Memory B cell (primary cell): Measurements from ENCODE around the gene REEP3.

ENCODE experiments used
- ATAC-seq: fragments of 150-1000 bp; cut with Tn5 transposase; 2 replicates; pipeline ENCODE4 v1.10.0; 2021; ENCODE audit warnings: low read depth, mild to moderate bottlenecking, moderate library complexity
- DNase-seq, 2 donors: peaks; one replicate each; pipeline ENCODE4 v3.0.0; 2022; ENCODE audit warnings: low spot score in 2 of 2
- H3K27ac Mint-ChIP-seq: one replicate; pipeline ENCODE4 v1.8.0; 2022; ENCODE audit warnings: mild to moderate bottlenecking, moderate library complexity, mixed read lengths
- H3K27me3 Mint-ChIP-seq: one replicate; pipeline ENCODE4 v1.8.0; 2022; ENCODE audit warnings: mixed read lengths
- H3K36me3 Mint-ChIP-seq: one replicate; pipeline ENCODE4 v1.8.0; 2022; ENCODE audit warnings: mild to moderate bottlenecking, mixed read lengths
- H3K4me1 Mint-ChIP-seq: one replicate; pipeline ENCODE4 v1.8.0; 2022; ENCODE audit warnings: mixed read lengths
- H3K4me3 Mint-ChIP-seq: one replicate; pipeline ENCODE4 v1.8.0; 2022; ENCODE audit warnings: mild to moderate bottlenecking, moderate library complexity, mixed read lengths
- H3K9me3 Mint-ChIP-seq: one replicate; pipeline ENCODE4 v1.8.0; 2022; ENCODE audit warnings: mixed read lengths

The REEP3 gene

DNA sequence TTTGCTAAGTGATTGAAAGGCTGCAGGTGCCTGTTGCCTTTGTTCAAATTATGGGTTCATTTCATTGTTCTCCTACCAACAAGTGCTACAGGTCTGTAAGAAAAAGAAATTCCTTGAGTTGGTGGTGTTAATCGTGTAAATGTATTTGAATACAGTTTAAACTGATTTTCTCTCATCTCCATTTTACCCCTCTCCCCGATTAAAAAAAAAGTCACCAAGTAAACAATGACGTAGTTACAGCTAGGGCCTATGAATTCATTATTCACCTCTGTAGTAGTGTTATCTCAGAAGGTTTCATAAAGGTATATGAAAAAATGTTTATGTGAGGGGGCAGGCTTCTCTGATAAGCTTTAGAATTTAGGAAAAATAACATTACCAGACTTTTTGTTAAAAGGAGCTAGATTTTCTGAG, 1.1 kb downstream of the REEP3 start:
- H3K27ac Mint-ChIP-seq = peak overlapping the region; percentile 89
- ATAC-seq (no peak), DNase-seq (no peak)
- no peaks in the 10 kb centered on the region for H3K36me3 Mint-ChIP-seq
- H3K9me3 Mint-ChIP-seq = no peaks in the 10 kb centered on the region
- peaks cover 27% of the 10 kb centered on the region for H3K4me1 Mint-ChIP-seq
- peak overlapping the region; percentile 87 for H3K4me3 Mint-ChIP-seq
- H3K27me3 Mint-ChIP-seq = no peaks in the 10 kb centered on the region

DNA sequence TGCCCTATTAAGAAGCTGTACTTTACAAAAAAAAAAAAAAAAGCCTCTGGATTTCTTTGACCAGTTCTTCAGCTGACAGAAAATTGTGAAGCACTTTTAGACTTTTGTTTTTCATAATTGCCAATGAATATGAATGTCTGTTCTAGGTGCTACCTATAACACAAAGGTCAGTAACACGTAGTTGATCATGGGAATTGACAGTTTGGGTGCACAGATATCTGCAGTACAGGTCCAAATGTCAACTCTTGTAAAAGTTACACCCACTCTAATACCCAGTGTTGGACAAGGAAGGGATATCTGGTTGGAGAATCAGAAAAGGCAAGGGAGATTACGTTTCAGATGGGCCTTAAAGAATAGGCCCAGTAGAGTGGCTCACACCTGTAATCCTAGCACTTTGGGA, 1.8 kb downstream of the REEP3 start:
- H3K9me3 Mint-ChIP-seq = no peaks in the 10 kb centered on the region
- DNase-seq (no peak), ATAC-seq (no peak)
- H3K36me3 Mint-ChIP-seq = peaks cover 3% of the 10 kb centered on the region
- H3K4me3 Mint-ChIP-seq = no peak overlapping the region
- no peak overlapping the region for H3K27ac Mint-ChIP-seq
- no peaks in the 10 kb centered on the region for H3K27me3 Mint-ChIP-seq
- H3K4me1 Mint-ChIP-seq = peaks cover 27% of the 10 kb centered on the region

DNA sequence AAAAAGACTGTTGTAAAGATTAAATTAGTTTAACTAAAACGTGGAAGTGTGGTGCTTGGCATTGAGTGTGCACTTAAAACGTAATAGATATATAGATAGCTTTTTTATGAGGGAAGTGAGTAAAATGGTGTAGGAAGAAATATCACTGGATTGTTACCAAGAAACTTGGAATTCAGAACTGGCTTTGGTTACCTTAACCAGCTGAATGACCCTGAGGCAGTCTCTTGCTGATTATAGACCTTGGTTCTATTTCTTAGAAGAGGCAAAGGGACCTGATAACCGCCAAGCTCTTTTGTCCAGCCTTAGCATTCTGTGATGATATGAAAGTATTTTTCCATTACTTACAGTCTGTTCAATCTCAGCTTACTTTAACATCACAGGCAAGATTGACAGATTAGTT, 3.8 kb downstream of the REEP3 start:
- H3K27me3 Mint-ChIP-seq = no peaks in the 10 kb centered on the region
- no peak for DNase-seq
- ATAC-seq = no peak
- peaks cover 21% of the 10 kb centered on the region for H3K4me1 Mint-ChIP-seq
- H3K36me3 Mint-ChIP-seq = peaks cover 10% of the 10 kb centered on the region
- no peaks in the 10 kb centered on the region for H3K9me3 Mint-ChIP-seq
- no peak overlapping the region for H3K27ac Mint-ChIP-seq
- H3K4me3 Mint-ChIP-seq = no peak overlapping the region

DNA sequence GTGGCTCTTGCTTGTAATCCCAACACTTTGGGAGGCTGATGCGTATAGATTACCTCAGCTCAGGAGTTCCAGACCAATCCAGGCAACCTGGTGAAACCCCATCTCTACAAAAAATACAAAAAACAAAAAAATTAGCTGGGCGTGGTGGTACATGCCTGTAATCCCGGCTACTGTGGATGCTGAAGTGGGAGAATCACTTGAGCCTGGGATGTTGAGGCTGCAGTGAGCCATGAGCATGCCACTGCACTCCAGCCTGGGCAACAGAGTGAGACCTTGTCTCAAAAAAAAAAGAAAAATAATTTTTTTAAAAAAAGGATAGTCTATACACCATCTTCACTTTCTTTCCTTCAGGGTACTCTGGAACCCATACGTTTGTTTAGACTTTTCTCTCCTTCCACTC, 6.2 kb downstream of the REEP3 start:
- Mint-ChIP-seq H3K27ac (no peak overlapping the region), H3K4me3 (no peak overlapping the region), H3K27me3 (no peaks in the 10 kb centered on the region), H3K9me3 (no peaks in the 10 kb centered on the region), H3K36me3 (peaks cover 10% of the 10 kb centered on the region), H3K4me1 (peaks cover 12% of the 10 kb centered on the region)
- ATAC-seq (no peak), DNase-seq (no peak)

DNA sequence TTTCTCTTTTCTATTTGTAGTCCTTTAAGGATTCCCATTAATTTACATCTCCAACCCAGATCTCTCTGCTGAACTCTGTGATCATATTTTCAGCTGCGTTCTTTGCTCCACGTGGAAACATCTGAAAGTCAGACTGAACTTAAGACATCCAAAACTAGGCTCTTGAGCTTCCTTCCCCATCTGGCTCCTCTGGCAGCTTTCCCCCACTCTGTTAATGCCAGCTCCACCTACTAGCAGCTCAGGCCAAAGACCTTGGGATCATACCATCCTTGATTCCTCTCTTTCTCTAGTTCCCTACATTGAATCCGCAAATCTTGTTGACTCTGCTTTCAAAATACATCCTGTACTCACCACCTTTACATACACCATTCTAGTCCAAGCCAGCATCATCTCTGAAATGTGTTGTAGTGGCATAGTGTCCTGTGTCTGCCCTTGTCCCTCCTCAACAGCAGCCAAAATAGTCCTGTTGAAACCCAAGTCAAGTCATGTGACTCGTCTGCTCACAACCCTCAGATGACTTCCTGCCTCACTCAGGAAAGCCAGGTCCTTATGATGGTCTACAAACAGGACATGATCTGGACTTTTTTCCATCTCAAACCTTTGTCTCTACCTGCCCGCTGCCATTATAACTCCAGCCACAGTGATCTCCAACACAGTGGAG, 7.0 kb downstream of the REEP3 start:
- no peak overlapping the region for H3K4me3 Mint-ChIP-seq
- ATAC-seq = no peak
- H3K4me1 Mint-ChIP-seq = peaks cover 15% of the 10 kb centered on the region
- DNase-seq = no peak
- no peaks in the 10 kb centered on the region for H3K9me3 Mint-ChIP-seq
- no peak overlapping the region for H3K27ac Mint-ChIP-seq
- peaks cover 10% of the 10 kb centered on the region for H3K36me3 Mint-ChIP-seq
- no peaks in the 10 kb centered on the region for H3K27me3 Mint-ChIP-seq

DNA sequence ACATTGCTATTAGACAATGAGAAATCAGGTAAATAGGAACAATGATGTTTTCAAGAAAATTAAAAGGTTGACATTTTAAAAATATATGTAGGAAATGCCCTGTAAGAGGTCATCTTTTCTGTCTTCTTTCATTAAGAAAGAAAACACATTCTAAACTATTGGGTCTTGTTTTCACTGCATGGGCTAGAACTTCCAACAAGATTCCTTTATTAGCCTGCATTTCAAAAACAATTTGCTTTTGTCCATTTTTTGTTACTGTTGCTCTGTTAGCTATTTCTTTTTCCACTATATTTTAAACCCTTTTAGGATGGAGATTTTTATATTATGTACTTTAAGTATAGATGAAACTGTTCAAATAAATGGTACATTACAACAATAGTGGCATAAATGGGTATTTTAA, 9.2 kb downstream of the REEP3 start:
- Mint-ChIP-seq H3K27me3 (no peaks in the 10 kb centered on the region), H3K27ac (no peak overlapping the region), H3K9me3 (no peaks in the 10 kb centered on the region), H3K36me3 (peaks cover 10% of the 10 kb centered on the region), H3K4me1 (peaks cover 14% of the 10 kb centered on the region), H3K4me3 (no peak overlapping the region)
- ATAC-seq (no peak), DNase-seq (no peak)

DNA sequence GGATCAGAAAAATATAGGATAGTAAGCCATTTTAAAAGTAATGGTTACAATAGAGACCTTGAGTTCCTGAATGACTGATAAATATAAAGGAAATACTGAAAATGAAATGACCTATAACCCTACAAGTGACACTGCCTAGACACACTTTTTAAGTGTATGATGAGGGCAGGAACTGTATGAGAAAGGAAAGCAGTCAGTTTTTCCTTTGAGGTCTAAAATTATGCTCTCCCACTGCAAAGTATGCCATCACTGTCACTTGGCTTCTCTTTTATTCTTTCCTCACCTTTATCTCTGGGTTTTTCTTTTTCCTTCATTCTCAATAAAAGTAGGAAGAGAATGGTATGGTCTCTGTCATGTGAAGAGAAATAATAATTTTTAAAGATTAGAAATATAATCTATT, 13.5 kb downstream of the REEP3 start:
- Mint-ChIP-seq H3K36me3 (no peaks in the 10 kb centered on the region), H3K27me3 (no peaks in the 10 kb centered on the region), H3K27ac (no peak overlapping the region), H3K9me3 (no peaks in the 10 kb centered on the region), H3K4me1 (peaks cover 9% of the 10 kb centered on the region), H3K4me3 (no peak overlapping the region)
- no peak for ATAC-seq
- DNase-seq = no peak

DNA sequence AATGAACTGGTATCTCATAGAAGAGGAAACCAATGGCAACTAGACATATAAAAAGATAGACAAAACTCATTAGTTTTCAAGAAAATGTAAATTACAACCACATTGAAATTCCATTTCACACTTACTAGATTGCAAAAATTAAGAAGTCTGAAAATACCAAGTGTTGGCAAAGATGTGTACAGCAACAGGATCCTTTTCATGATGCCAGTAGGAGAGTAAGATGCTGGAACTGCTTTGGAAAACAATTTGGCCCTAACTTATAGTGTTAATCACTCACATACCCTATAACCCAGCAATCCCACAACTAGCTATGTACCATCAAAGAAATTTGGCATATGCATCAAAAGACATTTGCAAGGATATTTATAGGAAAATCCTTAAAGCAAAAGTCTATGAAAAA, 15.5 kb downstream of the REEP3 start:
- Mint-ChIP-seq H3K9me3 (no peaks in the 10 kb centered on the region), H3K4me3 (no peak overlapping the region), H3K27ac (no peak overlapping the region), H3K27me3 (no peaks in the 10 kb centered on the region), H3K4me1 (peaks cover 9% of the 10 kb centered on the region), H3K36me3 (no peaks in the 10 kb centered on the region)
- ATAC-seq = no peak
- DNase-seq = no peak

DNA sequence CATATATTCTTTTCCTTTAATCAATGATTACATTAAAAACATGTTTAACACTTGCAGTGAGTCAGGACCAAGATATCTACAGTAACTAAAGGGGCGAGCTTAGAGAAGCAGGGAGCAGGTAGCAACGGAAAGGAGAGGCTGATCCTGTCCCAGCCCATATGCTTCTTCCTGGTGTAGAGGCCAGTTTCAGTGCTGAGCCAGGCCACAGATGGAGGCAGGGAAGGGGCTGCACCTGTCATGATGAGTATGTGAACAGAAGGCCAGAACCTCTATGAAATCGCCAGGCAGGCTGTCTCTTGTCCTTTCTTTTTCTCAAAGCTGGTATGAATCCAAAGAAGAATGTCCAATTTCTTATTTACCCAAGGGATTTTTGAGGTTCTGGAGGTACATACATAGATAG, 16.3 kb downstream of the REEP3 start:
- no peaks in the 10 kb centered on the region for H3K36me3 Mint-ChIP-seq
- DNase-seq = no peak
- no peaks in the 10 kb centered on the region for H3K9me3 Mint-ChIP-seq
- ATAC-seq = no peak
- H3K4me1 Mint-ChIP-seq = peaks cover 9% of the 10 kb centered on the region
- no peak overlapping the region for H3K4me3 Mint-ChIP-seq
- no peaks in the 10 kb centered on the region for H3K27me3 Mint-ChIP-seq
- H3K27ac Mint-ChIP-seq = no peak overlapping the region

DNA sequence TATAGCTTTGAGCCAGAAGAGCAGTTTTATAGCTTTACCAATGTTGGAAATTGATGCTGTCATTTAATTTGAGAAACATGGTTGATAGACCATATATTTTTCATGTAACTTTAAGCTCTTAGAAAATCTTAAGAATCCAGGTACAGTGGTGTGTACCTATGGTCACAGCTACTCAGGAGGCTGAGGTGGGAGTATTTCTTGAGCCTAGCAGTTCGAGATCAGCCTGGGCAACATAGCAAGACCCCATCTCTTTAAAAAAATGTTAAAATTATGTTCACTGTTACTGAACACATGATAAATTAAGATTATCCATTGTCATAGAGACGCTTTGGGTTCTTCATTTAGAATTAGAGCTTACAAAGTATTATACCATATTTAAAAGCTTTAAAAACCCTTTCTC, 18.2 kb downstream of the REEP3 start:
- no peak for ATAC-seq
- Mint-ChIP-seq H3K4me3 (no peak overlapping the region), H3K36me3 (no peaks in the 10 kb centered on the region), H3K27ac (no peak overlapping the region), H3K9me3 (no peaks in the 10 kb centered on the region), H3K27me3 (no peaks in the 10 kb centered on the region), H3K4me1 (peaks cover 7% of the 10 kb centered on the region)
- no peak for DNase-seq

DNA sequence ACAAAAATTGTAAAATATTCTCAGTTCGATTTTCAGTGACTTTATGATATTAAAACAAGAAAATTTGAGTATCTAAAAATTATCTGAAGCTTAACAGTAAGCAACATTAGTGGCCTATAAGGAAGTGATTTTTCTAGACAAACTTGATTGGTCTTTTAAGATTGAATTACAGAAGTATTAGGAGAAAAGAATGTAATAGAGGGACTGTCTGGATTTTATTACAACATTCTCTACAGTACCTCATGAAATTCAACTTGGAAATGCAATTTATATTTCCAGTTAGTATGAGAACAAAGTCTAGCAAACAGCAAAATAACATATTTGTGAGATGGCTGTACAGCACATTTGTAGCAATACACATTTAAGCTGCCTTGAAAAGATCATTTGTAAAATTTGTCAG, 18.8 kb downstream of the REEP3 start:
- ATAC-seq (no peak), DNase-seq (no peak)
- H3K27ac Mint-ChIP-seq = no peak overlapping the region
- peaks cover 7% of the 10 kb centered on the region for H3K4me1 Mint-ChIP-seq
- H3K4me3 Mint-ChIP-seq = no peak overlapping the region
- no peaks in the 10 kb centered on the region for H3K27me3 Mint-ChIP-seq
- H3K36me3 Mint-ChIP-seq = no peaks in the 10 kb centered on the region
- H3K9me3 Mint-ChIP-seq = no peaks in the 10 kb centered on the region

DNA sequence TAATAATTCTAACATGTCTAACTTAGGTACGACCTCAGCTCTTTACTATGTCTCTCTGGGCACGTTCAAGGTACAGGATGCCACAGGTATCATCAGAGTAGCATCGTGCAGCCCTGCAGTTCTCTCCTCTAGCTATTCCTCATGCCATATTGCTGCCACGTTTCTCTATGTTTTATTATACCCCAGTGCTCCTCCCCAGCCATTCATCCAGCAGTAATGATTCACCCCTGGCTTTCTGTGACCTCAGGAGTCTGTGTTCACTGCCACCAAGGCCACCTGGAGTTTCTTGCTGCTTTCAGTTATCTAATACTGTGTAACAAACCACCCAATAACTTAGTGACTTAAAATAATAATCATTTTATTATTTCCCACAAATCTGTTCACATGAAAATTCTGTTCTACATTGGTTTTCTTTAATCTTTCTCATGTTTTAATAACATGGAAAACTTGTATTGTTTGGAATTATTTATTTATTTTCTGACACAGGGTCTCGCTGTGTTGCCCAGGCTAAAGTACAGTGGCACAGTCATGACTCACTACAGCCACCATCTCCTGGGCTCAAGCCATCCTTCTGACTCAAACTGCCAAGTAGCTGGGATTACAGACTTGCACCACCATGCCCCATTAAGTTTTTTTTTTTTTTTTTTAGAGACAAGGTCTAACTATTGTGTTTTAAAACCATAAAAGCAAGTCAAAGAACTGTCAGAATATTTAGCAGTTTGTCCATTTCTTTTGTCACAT, 21.8 kb downstream of the REEP3 start:
- Mint-ChIP-seq H3K4me3 (no peak overlapping the region), H3K9me3 (no peaks in the 10 kb centered on the region), H3K4me1 (peaks cover 7% of the 10 kb centered on the region), H3K36me3 (peaks cover 2% of the 10 kb centered on the region), H3K27ac (no peak overlapping the region), H3K27me3 (no peaks in the 10 kb centered on the region)
- DNase-seq (no peak), ATAC-seq (no peak)

DNA sequence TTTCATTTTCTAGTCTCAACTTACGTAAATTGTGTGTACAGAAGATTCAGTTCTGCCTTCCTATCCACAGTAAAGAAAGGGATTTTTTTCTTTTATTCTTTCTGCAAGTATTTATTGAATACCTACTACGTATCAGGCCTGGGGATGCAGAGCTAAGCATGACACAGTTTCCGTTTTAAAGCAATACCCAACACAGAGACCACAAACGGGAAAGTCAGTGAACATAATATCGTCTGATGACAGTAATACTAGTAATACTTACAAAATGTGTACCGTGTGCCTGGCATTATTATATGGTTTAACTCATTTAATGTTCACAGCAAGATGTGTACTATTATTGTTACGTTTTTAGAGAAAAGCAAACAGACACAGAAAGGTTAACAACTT, 22.4 kb downstream of the REEP3 start:
- no peak for ATAC-seq
- H3K27ac Mint-ChIP-seq = no peak overlapping the region
- H3K4me3 Mint-ChIP-seq = no peak overlapping the region
- H3K4me1 Mint-ChIP-seq = peaks cover 7% of the 10 kb centered on the region
- H3K27me3 Mint-ChIP-seq = no peaks in the 10 kb centered on the region
- no peak for DNase-seq
- no peaks in the 10 kb centered on the region for H3K9me3 Mint-ChIP-seq
- H3K36me3 Mint-ChIP-seq = peaks cover 2% of the 10 kb centered on the region

DNA sequence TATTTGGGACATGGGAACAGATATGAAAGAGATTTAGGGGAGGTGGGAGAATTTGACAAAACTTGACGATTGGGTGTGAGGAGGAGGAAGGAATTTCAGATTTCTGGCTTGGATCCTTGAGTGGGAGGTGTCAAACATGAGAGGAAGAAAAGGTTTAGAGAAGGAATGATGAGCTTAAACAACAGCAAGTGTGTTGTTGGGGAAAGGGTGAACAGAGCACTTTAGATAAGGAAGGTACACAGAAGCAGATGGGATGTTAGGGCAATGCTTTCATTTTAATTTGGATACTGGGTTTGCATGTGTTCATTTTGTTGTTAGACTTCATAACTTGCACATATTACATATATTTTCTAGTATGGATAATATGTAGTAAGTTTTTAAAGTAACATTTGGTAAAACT, 23.2 kb downstream of the REEP3 start:
- ATAC-seq (no peak), DNase-seq (no peak)
- Mint-ChIP-seq H3K27ac (no peak overlapping the region), H3K4me1 (peaks cover 5% of the 10 kb centered on the region), H3K36me3 (peaks cover 4% of the 10 kb centered on the region), H3K9me3 (no peaks in the 10 kb centered on the region), H3K27me3 (no peaks in the 10 kb centered on the region), H3K4me3 (no peak overlapping the region)
